Osteoblast (primary cell): ENCODE data around the gene TAS2R10. TPM values are rescaled to one million over a fixed set of nuclear protein-coding genes. Genes with fewer than 3 reads are reported as not detected.
"Not testable (repeated sequence)": the region's sequence is repeated elsewhere in the genome, so short reads cannot be mapped to it uniquely, and the experiment has no call there.

Experiments used
- DNase-seq: peaks from one replicate; pipeline ENCODE4 v3.0.0; 2011; ENCODE audit warnings: low spot score, mixed read lengths; ENCODE audit not compliant: insufficient read length; ENCODE audit errors: missing footprints
- H2AFZ ChIP-seq: 2 replicates; pipeline ENCODE4 v1.6.0; 2011; ENCODE audit warnings: mild to moderate bottlenecking, low read length
- H3K27ac ChIP-seq: 2 replicates; pipeline ENCODE4 v1.5.1; 2011; ENCODE audit warnings: mild to moderate bottlenecking, low read depth, low read length, moderate library complexity
- H3K27me3 ChIP-seq: 2 replicates; pipeline ENCODE4 v1.6.0; 2012; ENCODE audit warnings: mild to moderate bottlenecking, control low read depth, inconsistent platforms, low read length, moderate library complexity; ENCODE audit not compliant: insufficient read depth
- H3K36me3 ChIP-seq: 2 replicates; pipeline ENCODE4 v1.5.1; 2011; ENCODE audit warnings: mild to moderate bottlenecking, low read length, control low read depth, moderate library complexity; ENCODE audit not compliant: insufficient read depth
- H3K4me1 ChIP-seq: 2 replicates; pipeline ENCODE4 v1.5.1; 2011; ENCODE audit warnings: mild to moderate bottlenecking, low read length, control low read depth, moderate library complexity; ENCODE audit not compliant: insufficient read depth
- H3K4me2 ChIP-seq: 2 replicates; pipeline ENCODE4 v1.6.0; 2011; ENCODE audit warnings: mild to moderate bottlenecking, low read length; ENCODE audit not compliant: insufficient read depth
- H3K4me3 ChIP-seq: fragments of 200-600 bp; sonication (generic); 3 replicates; pipeline ENCODE4 v1.5.1; 2012; ENCODE audit warnings: mild to moderate bottlenecking, low read length, inconsistent platforms; ENCODE audit not compliant: insufficient read depth
- H3K79me2 ChIP-seq: 2 replicates; pipeline ENCODE4 v1.6.0; 2012; ENCODE audit warnings: mild to moderate bottlenecking, low read length, control low read depth, inconsistent platforms; ENCODE audit not compliant: insufficient read depth
- H3K9me3 ChIP-seq: 2 replicates; pipeline ENCODE4 v1.5.1; 2011; ENCODE audit warnings: low read depth, low read length, control low read depth
- H4K20me1 ChIP-seq: 2 replicates; pipeline ENCODE4 v1.6.0; 2012; ENCODE audit warnings: mild to moderate bottlenecking, low read length, control low read depth; ENCODE audit not compliant: insufficient read depth
- total RNA-seq: library from RNA; depleted of rRNA; stranded (reverse); fragments of >200 nt; gene quantifications from 2 replicates; pipeline ENCODE4 v1.2.3, GENCODE V29; 2012
- TF ChIP-seq, protein P1 (sequence below): IDR thresholded peaks from 2 replicates; pipeline ENCODE4 v1.5.1; 2011; ENCODE audit warnings: mild to moderate bottlenecking, low read depth, low read length, moderate library complexity; ENCODE audit errors: extremely low read depth

TAS2R10 gene
- total RNA-seq, 1 donor = 1.1 TPM

DNA sequence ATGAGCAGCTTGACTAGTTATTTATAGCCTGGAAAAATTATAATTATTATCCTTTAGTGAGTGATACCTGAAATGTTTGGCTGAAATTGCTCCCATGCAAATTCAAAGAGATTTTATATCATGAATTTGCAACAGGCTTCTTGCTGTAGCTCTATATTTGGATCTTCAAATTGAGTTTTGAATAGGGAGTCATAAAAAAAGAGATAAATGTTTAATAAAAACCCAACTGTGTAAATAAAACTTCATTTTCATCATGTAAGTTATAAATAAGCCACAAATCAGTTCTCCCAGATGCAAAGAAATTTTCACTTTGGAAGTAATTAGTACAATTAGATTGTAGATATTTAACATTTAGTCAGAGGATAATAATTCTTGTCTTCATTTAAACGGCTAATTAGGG, 19.0 kb downstream of the TAS2R10 start, which contains the start of gene TAS2R8:
TAS2R8 (minus strand) TSS at position 101 of the 400 bp plus-strand sequence. CDS start 306 bp downstream, outside the sequence.
- Histone ChIP-seq H3K9me3 (no peaks in the 10 kb centered on the region), H3K4me3 (no peak within 1 kb of the TSS), H4K20me1 (no peaks in the 10 kb centered on the region), H3K36me3 (no peaks in the 10 kb centered on the region), H3K27ac (no peak within 1 kb of the TSS), H3K4me2 (no peak within 1 kb of the TSS), H3K4me1 (no peaks in the 10 kb centered on the region), H3K27me3 (no peaks in the 10 kb centered on the region), H2AFZ (no peak within 1 kb of the TSS), H3K79me2 (no peaks in the 10 kb centered on the region)
- TF ChIP-seq, protein P1, sequence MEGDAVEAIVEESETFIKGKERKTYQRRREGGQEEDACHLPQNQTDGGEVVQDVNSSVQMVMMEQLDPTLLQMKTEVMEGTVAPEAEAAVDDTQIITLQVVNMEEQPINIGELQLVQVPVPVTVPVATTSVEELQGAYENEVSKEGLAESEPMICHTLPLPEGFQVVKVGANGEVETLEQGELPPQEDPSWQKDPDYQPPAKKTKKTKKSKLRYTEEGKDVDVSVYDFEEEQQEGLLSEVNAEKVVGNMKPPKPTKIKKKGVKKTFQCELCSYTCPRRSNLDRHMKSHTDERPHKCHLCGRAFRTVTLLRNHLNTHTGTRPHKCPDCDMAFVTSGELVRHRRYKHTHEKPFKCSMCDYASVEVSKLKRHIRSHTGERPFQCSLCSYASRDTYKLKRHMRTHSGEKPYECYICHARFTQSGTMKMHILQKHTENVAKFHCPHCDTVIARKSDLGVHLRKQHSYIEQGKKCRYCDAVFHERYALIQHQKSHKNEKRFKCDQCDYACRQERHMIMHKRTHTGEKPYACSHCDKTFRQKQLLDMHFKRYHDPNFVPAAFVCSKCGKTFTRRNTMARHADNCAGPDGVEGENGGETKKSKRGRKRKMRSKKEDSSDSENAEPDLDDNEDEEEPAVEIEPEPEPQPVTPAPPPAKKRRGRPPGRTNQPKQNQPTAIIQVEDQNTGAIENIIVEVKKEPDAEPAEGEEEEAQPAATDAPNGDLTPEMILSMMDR = no peak
- DNase-seq = no peak

DNA sequence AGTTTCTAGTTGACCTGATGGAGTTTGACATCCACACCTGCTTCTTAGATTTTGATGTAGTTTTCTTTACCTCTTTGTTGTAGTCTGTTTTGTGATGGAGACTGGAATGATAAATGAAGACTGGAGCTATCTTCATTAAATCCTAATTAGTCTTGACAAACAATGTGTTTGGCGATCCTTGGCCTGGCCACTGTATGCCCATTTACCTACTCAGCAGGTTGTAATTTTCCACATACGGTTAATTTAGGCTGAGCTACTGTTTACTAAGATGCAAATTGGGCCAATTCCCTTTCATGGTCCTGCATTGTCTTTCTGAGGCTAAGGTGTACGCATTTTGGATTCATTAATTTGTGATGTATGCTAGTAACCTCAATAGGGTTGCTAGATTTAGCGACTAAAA, 23.6 kb downstream of the TAS2R10 start, which contains the start of gene TAS2R7:
TAS2R7 (minus strand) TSS at position 41 of the 400 bp plus-strand sequence. CDS start 57 bp downstream, outside the sequence.
- H3K36me3 ChIP-seq = no peaks in the 10 kb centered on the region
- H3K4me2 ChIP-seq = no peak within 1 kb of the TSS
- H3K4me3 ChIP-seq = no peak within 1 kb of the TSS
- no peaks in the 10 kb centered on the region for H4K20me1 ChIP-seq
- no peaks in the 10 kb centered on the region for H3K79me2 ChIP-seq
- H3K4me1 ChIP-seq = no peaks in the 10 kb centered on the region
- peaks cover 4% of the 10 kb centered on the region for H3K27me3 ChIP-seq
- no peak for DNase-seq
- no peak within 1 kb of the TSS for H3K27ac ChIP-seq
- no peaks in the 10 kb centered on the region for H3K9me3 ChIP-seq
- TF ChIP-seq, protein P1 = no peak
- no peak within 1 kb of the TSS for H2AFZ ChIP-seq

DNA sequence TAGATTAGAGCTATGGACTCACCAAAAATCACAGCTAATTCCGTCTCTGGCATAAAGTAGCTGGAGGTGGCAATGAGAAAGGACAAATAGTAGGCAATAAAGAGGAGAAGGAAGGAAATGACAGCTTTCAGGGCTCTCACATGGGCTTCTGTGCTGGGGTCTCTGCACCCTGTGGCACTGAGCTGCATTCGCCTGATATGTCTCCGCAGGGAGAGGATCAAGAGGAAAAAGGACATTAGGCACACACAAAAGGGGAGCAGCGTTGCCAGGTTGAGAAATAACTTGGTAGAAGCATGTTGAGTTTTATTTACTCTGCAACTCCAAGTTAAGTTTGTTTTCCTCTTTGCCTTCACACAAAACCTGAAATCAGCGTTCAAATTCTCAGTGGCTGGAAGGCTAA, 24.4 kb downstream of the TAS2R10 start:
- H3K4me2 ChIP-seq = no peak overlapping the region
- peaks cover 4% of the 10 kb centered on the region for H3K27me3 ChIP-seq
- H3K9me3 ChIP-seq = no peaks in the 10 kb centered on the region
- H2AFZ ChIP-seq = no peak overlapping the region
- H4K20me1 ChIP-seq = no peaks in the 10 kb centered on the region
- H3K4me3 ChIP-seq = no peak overlapping the region
- no peaks in the 10 kb centered on the region for H3K79me2 ChIP-seq
- H3K4me1 ChIP-seq = no peaks in the 10 kb centered on the region
- TF ChIP-seq, protein P1 = no peak
- no peak for DNase-seq
- H3K36me3 ChIP-seq = no peaks in the 10 kb centered on the region
- H3K27ac ChIP-seq = no peak overlapping the region

DNA sequence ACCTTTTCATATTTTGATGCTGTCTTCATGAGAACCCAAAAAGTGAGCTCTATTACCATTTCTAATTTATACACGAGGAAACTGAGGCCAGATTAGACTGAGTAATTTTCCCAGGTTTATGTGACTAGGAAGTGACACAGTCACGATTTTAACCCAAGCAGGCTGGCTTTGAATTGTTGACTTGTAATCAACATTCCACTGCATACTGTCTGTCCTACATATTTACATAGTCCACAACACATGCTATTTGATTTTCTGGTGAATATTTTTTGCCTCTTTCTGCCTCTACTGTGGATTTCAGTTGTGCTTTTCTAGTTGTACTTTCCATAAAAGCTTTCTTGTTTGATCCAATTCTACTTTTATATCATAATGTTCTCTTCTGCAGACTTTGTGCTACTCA, 31.9 kb downstream of the TAS2R10 start:
- Histone ChIP-seq H3K36me3 (no peaks in the 10 kb centered on the region), H3K4me2 (no peak overlapping the region), H4K20me1 (no peaks in the 10 kb centered on the region), H3K27ac (no peak overlapping the region), H3K4me1 (no peaks in the 10 kb centered on the region), H3K27me3 (no peaks in the 10 kb centered on the region), H3K79me2 (no peaks in the 10 kb centered on the region), H2AFZ (no peak overlapping the region), H3K9me3 (no peaks in the 10 kb centered on the region), H3K4me3 (no peak overlapping the region)
- DNase-seq = no peak
- TF ChIP-seq, protein P1 = no peak

DNA sequence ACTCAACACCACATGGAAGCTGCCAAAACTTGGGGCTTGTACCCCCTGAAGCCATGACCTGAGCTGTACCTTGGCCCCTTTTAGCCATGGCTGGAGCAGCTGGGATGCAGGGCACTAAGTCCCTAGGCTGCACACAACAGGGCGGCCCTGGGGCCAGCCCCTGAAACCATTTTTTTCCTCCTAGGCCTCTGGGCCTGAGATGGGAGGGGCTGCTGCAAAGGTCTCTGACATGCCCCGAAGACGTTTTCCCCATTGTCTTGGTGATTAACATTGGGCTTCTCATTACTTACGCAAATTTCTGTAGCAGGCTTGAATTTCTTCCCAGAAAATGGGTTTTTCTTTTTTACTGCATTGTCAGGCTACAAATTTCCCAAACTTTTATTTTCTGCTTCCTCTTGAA, 34.4 kb downstream of the TAS2R10 start:
- H3K4me3 ChIP-seq, DNase-seq, H2AFZ ChIP-seq, H3K9me3 ChIP-seq, H3K4me1 ChIP-seq, H3K36me3 ChIP-seq, H3K4me2 ChIP-seq, H3K79me2 ChIP-seq, H3K27me3 ChIP-seq, H3K27ac ChIP-seq, H4K20me1 ChIP-seq: not testable (repeated sequence)
